IPS-18a (cell line): ENCODE data around the gene MDC1.

Source experiments
- H3K27ac ChIP-seq: one replicate; pipeline ENCODE4 v1.5.1; 2013; ENCODE audit warnings: low read length
- H3K27me3 ChIP-seq: one replicate; pipeline ENCODE4 v1.6.1; 2013; ENCODE audit warnings: mild to moderate bottlenecking, low read length; ENCODE audit not compliant: control insufficient read depth, insufficient read depth
- H3K36me3 ChIP-seq: one replicate; pipeline ENCODE4 v1.6.1; 2013; ENCODE audit warnings: low read depth, low read length; ENCODE audit not compliant: control insufficient read depth
- H3K4me1 ChIP-seq: one replicate; pipeline ENCODE4 v1.6.1; 2013; ENCODE audit warnings: low read depth, low read length; ENCODE audit not compliant: control insufficient read depth
- H3K4me3 ChIP-seq: one replicate; pipeline ENCODE4 v1.5.1; 2013; ENCODE audit warnings: low read length
- H3K9ac ChIP-seq: one replicate; pipeline ENCODE4 v1.6.1; 2013; ENCODE audit warnings: mild to moderate bottlenecking, low read length, moderate library complexity
- H3K9me3 ChIP-seq: one replicate; pipeline ENCODE4 v1.6.1; 2013; ENCODE audit warnings: low read depth, low read length; ENCODE audit not compliant: control insufficient read depth

MDC1 gene

DNA sequence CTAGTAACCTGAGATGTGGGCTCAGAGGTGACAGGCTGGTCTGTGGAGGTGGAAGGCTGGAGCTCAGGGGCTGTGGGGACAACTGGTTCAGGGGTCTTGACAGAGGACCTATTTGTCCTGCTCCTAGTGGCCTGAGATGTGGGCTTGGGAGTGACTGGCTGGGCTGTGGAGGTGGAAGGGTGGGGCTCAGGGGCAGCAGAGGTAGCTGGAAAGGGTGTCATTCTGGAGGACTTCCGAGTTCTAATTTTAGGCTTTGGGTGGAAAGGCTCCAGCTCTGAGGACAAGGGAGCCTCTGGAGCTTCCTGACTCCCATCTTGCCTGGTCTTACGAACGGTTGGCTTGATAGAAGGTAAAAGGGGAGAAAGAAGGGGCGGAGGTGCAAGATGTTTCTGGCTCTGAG, 11.5 kb downstream of the MDC1 start:
- no peaks in the 10 kb centered on the region for H3K27me3 ChIP-seq
- H3K36me3 ChIP-seq, result peaks cover 70% of the 10 kb centered on the region
- H3K9me3 ChIP-seq, result no peaks in the 10 kb centered on the region
- no peak overlapping the region for H3K27ac ChIP-seq
- H3K9ac ChIP-seq, result no peak overlapping the region
- H3K4me3 ChIP-seq, result no peak overlapping the region
- no peaks in the 10 kb centered on the region for H3K4me1 ChIP-seq

DNA sequence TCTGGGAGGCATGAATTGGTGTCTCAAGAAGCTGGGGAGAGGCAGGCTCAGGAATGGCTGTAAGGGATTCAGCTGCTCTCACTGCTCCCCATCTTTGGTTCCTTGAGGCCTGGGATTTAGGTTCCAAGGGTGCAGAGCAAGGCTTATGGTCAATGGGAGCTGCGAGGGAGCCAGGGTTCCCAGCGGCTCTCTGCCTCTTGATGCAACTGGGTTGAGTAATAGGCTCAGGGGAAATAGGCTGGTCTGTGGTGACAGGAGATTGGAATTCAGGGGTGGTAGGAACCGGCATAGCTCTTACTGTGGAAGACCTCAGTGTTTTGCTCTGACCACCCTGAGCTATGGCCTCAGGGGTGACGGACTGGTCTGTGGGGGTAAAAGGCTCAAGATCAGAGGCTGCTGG, 13.3 kb downstream of the MDC1 start:
- Histone ChIP-seq H3K27ac (no peak overlapping the region), H3K4me1 (no peaks in the 10 kb centered on the region), H3K36me3 (peaks cover 65% of the 10 kb centered on the region), H3K4me3 (no peak overlapping the region), H3K9me3 (no peaks in the 10 kb centered on the region), H3K9ac (no peak overlapping the region), H3K27me3 (no peaks in the 10 kb centered on the region)

- Histone ChIP-seq H3K4me1 (no peaks in the 10 kb centered on the region), H3K27me3 (no peaks in the 10 kb centered on the region), H3K4me3 (no peak overlapping the region), H3K9me3 (no peaks in the 10 kb centered on the region), H3K27ac (no peak overlapping the region), H3K36me3 (peaks cover 58% of the 10 kb centered on the region), H3K9ac (no peak overlapping the region)
These were observed 14.1 kb downstream of the MDC1 start for GRCh38 chr6:30703011-30703410.

DNA sequence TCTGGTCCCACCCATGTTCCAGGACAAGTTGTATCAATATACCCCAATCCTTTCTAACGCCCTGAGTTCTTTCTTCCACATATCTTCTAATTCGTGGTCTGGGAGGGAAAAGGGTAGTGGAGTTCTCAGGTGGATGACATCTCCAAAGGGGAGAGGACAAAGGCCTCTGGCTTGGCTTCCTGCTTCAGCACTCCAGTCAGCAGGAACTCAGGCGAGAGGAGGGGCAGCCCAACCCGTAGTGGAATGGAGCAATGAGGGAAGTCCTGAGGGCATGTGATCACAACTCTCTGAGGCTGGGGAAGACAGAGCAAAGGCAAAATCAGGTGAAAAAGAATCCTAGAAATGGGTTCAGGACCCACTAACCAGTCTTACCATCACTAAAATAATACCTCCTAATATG, 16.7 kb downstream of the MDC1 start:
- Histone ChIP-seq H3K27ac (no peak overlapping the region), H3K27me3 (no peaks in the 10 kb centered on the region), H3K9ac (no peak overlapping the region), H3K9me3 (no peaks in the 10 kb centered on the region), H3K4me1 (no peaks in the 10 kb centered on the region), H3K36me3 (peaks cover 38% of the 10 kb centered on the region), H3K4me3 (no peak overlapping the region)

- no peak overlapping the region for H3K4me3 ChIP-seq
- H3K4me1 ChIP-seq, result peaks cover 1% of the 10 kb centered on the region
- no peak overlapping the region for H3K9ac ChIP-seq
- H3K36me3 ChIP-seq, result peaks cover 12% of the 10 kb centered on the region
- no peak overlapping the region for H3K27ac ChIP-seq
- H3K9me3 ChIP-seq, result no peaks in the 10 kb centered on the region
- H3K27me3 ChIP-seq, result no peaks in the 10 kb centered on the region
These were observed 20.6 kb downstream of the MDC1 start for GRCh38 chr6:30696432-30696831.

- Histone ChIP-seq H3K9ac (peak overlapping the region; percentile 65), H3K4me1 (peaks cover 19% of the 10 kb centered on the region), H3K9me3 (no peaks in the 10 kb centered on the region)
These were observed 25.8 kb downstream of the MDC1 start for GRCh38 chr6:30691208-30691847.

GRCh38 chr6:30690403-30691207, 26.5 kb downstream of the MDC1 start, which contains the start of gene NRM:
Gene NRM, minus strand, starts transcription at chr6:30690984. Its CDS starts 10 bp downstream, at chr6:30690974.
- peak within 1 kb of the TSS; percentile 46 for H3K27ac ChIP-seq
- H3K4me3 ChIP-seq, result peak within 1 kb of the TSS; percentile 93
- no peaks in the 10 kb centered on the region for H3K9me3 ChIP-seq
- H3K9ac ChIP-seq, result peak within 1 kb of the TSS; percentile 65
- H3K4me1 ChIP-seq, result peaks cover 26% of the 10 kb centered on the region
- no peaks in the 10 kb centered on the region for H3K36me3 ChIP-seq
- H3K27me3 ChIP-seq, result no peaks in the 10 kb centered on the region

More at GRCh38 chr6:30691208-30691847, 25.8 kb downstream of the MDC1 start:
- no peaks in the 10 kb centered on the region for H3K27me3 ChIP-seq
- H3K4me3 ChIP-seq, result peak overlapping the region; percentile 93
- no peak overlapping the region for H3K27ac ChIP-seq
- no peaks in the 10 kb centered on the region for H3K36me3 ChIP-seq

DNA sequence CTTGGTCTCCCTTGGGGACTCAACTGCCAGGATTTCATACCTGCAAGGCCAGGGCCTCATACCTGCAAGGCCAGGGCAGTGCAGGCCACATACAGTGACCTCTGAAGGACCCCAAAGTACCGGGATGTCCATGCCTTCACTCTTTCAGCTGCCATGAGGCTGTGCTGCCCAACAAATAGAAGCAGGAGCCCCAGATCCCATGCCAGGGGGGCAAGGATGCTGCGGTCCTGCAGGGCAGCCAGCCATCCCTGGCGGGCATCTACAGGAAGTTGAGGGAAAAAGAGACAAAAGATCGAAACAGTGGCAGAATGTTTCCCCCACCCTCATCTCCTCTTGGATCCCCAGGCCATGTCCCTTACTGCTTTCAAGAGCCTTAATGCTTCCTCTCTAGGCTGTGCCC, 27.1 kb downstream of the MDC1 start:
- Histone ChIP-seq H3K9ac (peak overlapping the region; percentile 65), H3K36me3 (no peaks in the 10 kb centered on the region), H3K9me3 (no peaks in the 10 kb centered on the region), H3K27me3 (no peaks in the 10 kb centered on the region), H3K4me3 (peak overlapping the region; percentile 93), H3K27ac (peak overlapping the region; percentile 37), H3K4me1 (peaks cover 32% of the 10 kb centered on the region)

DNA sequence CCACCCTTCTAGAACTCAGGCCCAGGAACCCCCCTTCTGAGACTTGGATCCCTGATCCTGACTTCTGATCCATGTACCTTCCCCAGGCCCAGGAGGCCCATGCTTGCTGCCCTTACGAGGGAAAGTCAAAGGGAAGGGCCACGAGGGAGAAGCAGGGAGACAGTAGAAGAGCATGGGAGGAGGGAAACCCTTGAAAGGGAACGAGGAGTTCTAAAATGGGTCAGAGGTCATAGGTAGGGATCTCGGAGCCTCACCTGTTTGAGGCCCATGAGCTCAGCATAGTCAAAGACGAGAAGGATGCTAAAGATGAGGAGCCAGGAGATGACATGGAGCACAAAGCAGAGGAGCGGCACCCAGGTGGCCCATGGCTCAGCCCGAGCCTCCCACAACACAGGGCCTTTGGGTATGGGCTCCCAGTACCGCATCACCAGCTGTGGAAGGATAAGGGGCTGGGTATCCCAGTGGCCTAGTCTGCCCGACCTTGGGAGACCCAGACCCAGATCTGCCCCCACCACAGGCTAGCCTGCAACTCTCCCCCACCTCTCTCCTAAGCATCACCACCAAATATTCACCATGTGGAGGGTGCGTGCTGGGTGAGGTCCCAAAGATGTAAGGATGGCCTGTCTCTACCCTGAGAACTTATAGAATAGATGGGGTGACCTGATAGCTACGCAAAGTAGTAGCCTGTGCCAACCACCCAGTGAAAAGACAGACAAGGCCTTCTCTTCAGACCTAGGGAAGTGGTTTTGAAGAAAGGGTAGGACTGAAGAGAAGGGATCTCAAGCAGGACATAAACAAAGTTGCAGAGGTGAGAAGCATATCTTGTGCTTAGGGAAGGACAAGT, 27.8 kb downstream of the MDC1 start:
- Histone ChIP-seq H3K4me1 (peaks cover 35% of the 10 kb centered on the region), H3K27ac (no peak overlapping the region)

GRCh38 chr6:30688569-30688968, 28.5 kb downstream of the MDC1 start:
- Histone ChIP-seq H3K27ac (no peak overlapping the region), H3K9ac (no peak overlapping the region), H3K4me1 (peaks cover 42% of the 10 kb centered on the region)

More for the DNA sequence above, 27.8 kb downstream of the MDC1 start:
- no peaks in the 10 kb centered on the region for H3K36me3 ChIP-seq
- no peaks in the 10 kb centered on the region for H3K27me3 ChIP-seq
- no peaks in the 10 kb centered on the region for H3K9me3 ChIP-seq
- H3K9ac ChIP-seq, result no peak overlapping the region
- peak overlapping the region; percentile 93 for H3K4me3 ChIP-seq

GRCh38 chr6:30687659-30688431, 29.2 kb downstream of the MDC1 start:
- H3K27ac ChIP-seq, result peak overlapping the region; percentile 56

More at GRCh38 chr6:30688569-30688968, 28.5 kb downstream of the MDC1 start:
- Histone ChIP-seq H3K27me3 (no peaks in the 10 kb centered on the region), H3K9me3 (no peaks in the 10 kb centered on the region), H3K36me3 (no peaks in the 10 kb centered on the region), H3K4me3 (peak overlapping the region; percentile 78)

More at GRCh38 chr6:30687659-30688431, 29.2 kb downstream of the MDC1 start:
- H3K36me3 ChIP-seq, result no peaks in the 10 kb centered on the region
- H3K4me3 ChIP-seq, result peak overlapping the region; percentile 78
- peak overlapping the region; percentile 65 for H3K9ac ChIP-seq
- H3K27me3 ChIP-seq, result no peaks in the 10 kb centered on the region
- H3K9me3 ChIP-seq, result no peaks in the 10 kb centered on the region
- H3K4me1 ChIP-seq, result peaks cover 49% of the 10 kb centered on the region
